ENCODE results near the gene CD180.

DNA sequence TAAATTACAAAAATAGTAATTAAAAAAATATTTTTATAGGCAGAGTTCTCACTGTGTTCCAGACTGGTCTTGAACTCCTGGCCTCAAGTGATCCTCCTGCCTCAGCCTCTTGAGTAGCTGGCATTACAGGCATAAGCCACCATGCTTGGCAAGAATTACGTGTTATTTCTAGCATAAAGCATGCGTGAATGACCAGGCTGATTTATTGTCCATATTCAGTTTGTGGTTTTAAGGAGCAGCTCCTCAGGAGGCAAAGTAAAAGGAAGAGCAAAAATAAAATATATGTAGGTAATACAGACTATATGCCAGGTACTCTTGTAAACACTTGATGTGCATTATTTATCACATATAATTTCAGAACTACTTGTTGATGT, 7.1 kb upstream of the CD180 start:
- TF ChIP-seq, protein P1, sequence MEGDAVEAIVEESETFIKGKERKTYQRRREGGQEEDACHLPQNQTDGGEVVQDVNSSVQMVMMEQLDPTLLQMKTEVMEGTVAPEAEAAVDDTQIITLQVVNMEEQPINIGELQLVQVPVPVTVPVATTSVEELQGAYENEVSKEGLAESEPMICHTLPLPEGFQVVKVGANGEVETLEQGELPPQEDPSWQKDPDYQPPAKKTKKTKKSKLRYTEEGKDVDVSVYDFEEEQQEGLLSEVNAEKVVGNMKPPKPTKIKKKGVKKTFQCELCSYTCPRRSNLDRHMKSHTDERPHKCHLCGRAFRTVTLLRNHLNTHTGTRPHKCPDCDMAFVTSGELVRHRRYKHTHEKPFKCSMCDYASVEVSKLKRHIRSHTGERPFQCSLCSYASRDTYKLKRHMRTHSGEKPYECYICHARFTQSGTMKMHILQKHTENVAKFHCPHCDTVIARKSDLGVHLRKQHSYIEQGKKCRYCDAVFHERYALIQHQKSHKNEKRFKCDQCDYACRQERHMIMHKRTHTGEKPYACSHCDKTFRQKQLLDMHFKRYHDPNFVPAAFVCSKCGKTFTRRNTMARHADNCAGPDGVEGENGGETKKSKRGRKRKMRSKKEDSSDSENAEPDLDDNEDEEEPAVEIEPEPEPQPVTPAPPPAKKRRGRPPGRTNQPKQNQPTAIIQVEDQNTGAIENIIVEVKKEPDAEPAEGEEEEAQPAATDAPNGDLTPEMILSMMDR (IDR thresholded peaks at IDR 0.05; ENCODE audit: poor library complexity): no peak
- TF ChIP-seq EZH2phosphoT487 (IDR thresholded peaks at IDR 0.05; ENCODE audit: low read depth, severe bottlenecking, unreplicated experiment): no peak
- no peak for TF ChIP-seq EZH2 (IDR thresholded peaks at IDR 0.05; ENCODE audit: borderline replicate concordance)
